ENCODE measurements around the gene AGBL3. TPM values are rescaled to one million over a fixed set of nuclear protein-coding genes. Genes with fewer than 3 reads are reported as not detected.

Gene AGBL3
- total RNA-seq, 4 donors from 2014 or later = 0.61 to 1.9 (median 1.0) TPM

DNA sequence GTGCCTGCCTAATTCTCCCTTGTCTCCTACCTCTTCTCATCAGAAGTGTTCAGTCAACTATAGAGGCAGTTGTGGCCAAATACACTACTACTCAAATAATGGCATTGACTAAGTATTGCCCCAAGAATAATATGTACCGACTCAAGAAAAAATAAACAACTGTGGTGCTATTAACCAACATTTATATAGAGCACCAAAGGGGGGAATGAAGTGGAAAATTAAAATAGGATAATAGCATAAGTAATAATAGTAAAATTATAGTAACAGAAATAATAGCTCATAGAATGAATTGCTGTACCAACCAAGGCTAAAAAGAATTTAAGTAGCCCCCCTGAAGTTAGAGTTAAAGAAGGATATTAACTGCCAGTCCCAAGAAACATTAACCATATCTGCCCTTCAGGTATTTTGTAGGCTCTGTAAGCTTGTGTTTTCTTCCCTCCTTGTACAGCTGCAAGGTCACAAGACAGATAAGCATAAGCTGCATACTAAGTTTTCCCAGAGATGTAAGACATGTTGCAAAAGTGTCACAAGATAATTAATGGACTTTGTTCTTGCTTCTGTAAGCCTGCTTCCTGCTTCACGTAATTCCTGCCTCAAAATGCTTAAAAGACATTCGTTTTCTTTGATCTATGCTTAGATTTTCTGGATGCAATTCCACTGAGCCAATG is 195.1 kb downstream of the AGBL3 start:
- Histone ChIP-seq H3K9me3 (peaks cover 0 to 7% (median 0%) of the 10 kb centered on the region in 3 donors), H3K36me3 (peaks cover 0 to 85% of the 10 kb centered on the region in 2 donors), H3K27me3 (no peaks in the 10 kb centered on the region), H3K4me3 (no peak overlapping the region), H3K4me1 (no peaks in the 10 kb centered on the region), H3K27ac (no peak overlapping the region)
- no peak for ATAC-seq
- no peak for TF ChIP-seq POLR2A (IDR thresholded peaks at IDR 0.05)
- no peak for TF ChIP-seq CTCF (IDR thresholded peaks at IDR 0.05 in 4 of 5, conservative IDR thresholded peaks at IDR 0.05 in 1 of 5)
- in situ Hi-C loops (cut with MboI; ENCODE audit: low sequenced_read_pairs in 4 of 4) = loop anchor here in 2 of 4 donors (25.0 kb wide), 2 partner anchors 194 to 519 kb away; partner anchors contain the start of gene AGBL3 (in 1 of the 2)
- intact Hi-C loops (cut with DNase I; ENCODE audit: low total_unique reads) = no loop called here
- no peak for DNase-seq

DNA sequence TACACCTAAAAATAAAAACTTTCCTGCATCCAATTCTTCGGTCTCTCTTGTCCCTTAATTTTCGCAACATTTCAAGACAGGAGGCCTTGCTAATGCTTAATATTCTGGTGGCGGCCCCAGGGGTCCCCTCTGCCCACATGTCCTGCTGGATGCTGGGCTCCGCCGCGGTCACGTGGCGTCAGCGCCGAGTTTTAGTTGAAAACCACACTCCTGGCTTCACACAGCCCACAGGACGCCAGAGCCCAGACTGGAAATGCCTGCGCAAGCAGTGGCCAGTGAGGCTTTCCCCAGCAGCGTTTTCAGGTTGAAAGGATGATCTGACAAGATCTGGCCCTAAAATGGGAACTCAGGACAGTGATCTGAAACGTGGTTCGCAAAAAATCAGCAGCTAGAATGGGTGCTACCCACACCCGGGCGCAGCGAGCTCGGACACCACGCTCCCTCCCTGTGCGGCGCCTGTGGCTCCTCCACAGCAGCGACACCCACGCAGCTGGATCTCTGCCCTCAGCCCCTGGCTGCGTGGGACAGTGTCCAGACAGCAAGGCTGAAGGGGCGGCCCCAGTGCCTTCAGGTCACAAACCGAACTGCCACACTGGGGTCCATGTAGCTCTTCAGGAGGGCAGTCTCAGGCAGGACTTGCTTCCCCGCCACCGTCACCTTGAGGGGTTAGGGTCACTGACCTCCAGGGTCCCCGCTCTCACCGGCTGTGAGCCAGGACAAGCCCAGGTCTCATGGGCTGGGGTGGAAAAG is 195.8 kb downstream of the AGBL3 start:
- Histone ChIP-seq H3K27ac (no peak overlapping the region), H3K4me1 (no peaks in the 10 kb centered on the region), H3K36me3 (peaks cover 0 to 92% of the 10 kb centered on the region in 2 donors), H3K4me3 (no peak overlapping the region), H3K27me3 (no peaks in the 10 kb centered on the region), H3K9me3 (peaks cover 0 to 7% (median 0%) of the 10 kb centered on the region in 3 donors)
- intact Hi-C loops (cut with DNase I; ENCODE audit: low total_unique reads) (no loop called here), in situ Hi-C loops (cut with MboI; ENCODE audit: low sequenced_read_pairs in 4 of 4) (loop anchor here in 2 of 4 donors (25.0 kb wide), 2 partner anchors 195 to 520 kb away; partner anchors contain the start of gene AGBL3 (in 1 of the 2))
- TF ChIP-seq CTCF (IDR thresholded peaks at IDR 0.05 in 4 of 5, conservative IDR thresholded peaks at IDR 0.05 in 1 of 5) (no peak), POLR2A (IDR thresholded peaks at IDR 0.05) (no peak)
- ATAC-seq (no peak), DNase-seq (no peak)

DNA sequence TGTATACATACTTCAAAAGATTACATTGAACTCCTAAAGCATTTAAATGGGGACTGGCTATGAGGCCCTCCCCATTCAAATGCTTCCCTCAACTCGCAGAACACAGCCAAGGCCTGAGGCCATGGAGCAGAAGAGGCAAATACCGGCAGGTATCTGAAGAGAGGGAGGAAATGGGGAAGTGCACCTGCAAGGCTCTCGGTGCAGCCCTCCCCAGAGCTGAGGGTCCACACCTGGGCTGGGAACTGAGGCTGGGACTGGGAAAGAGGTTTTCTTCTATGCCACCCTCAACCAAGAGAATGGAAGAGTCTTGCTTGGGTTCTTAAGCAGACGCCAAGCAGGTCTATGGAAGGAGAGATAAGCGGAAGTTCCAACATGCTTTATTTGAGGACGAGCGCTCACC is 197.2 kb downstream of the AGBL3 start:
- no peaks in the 10 kb centered on the region for H3K4me1 ChIP-seq
- H3K36me3 ChIP-seq = peaks cover 0 to 95% of the 10 kb centered on the region in 2 donors
- intact Hi-C loops (cut with DNase I; ENCODE audit: low total_unique reads) = no loop called here
- DNase-seq (no peak), ATAC-seq (no peak)
- no peaks in the 10 kb centered on the region for H3K27me3 ChIP-seq
- in situ Hi-C loops (cut with MboI; ENCODE audit: low sequenced_read_pairs in 4 of 4) = loop anchor here in 2 of 4 donors (25.0 kb wide), 2 partner anchors 196 to 521 kb away; partner anchors contain the start of gene AGBL3 (in 1 of the 2)
- no peak overlapping the region for H3K27ac ChIP-seq
- TF ChIP-seq POLR2A (IDR thresholded peaks at IDR 0.05) = no peak
- TF ChIP-seq CTCF (IDR thresholded peaks at IDR 0.05 in 4 of 5, conservative IDR thresholded peaks at IDR 0.05 in 1 of 5) = no peak
- no peak overlapping the region for H3K4me3 ChIP-seq
- peaks cover 0 to 7% (median 0%) of the 10 kb centered on the region in 3 donors for H3K9me3 ChIP-seq

DNA sequence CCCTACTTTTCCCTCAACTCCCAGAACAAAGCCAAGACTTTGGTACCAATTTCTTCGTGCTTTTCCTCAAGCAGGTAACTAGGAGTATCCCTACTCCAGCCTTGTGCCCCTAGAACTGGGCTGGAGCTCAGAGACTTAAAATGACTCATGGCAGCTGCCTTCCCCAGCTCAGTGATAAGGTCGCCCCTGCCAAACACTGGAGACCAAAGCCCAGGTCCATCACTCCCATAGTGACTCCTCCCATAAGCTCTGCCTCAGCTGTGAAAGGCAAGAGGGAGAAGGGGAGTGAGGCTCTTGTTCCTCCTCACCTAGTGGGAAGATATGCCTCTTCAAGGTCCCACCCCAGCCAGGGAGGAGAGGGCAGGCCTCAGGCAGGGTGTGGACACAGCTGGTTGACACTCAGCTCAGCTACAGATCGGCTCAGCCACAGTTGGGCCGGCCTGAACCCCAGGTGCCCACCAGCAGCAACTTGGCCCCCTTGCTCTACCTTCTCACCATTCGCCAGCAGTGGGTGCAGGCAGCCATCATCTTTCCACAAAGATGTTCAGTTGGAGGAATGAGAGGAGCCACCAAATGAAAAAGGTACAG is 198.0 kb downstream of the AGBL3 start:
- no peak overlapping the region for H3K4me3 ChIP-seq
- no peak overlapping the region for H3K27ac ChIP-seq
- peaks cover 0 to 7% (median 0%) of the 10 kb centered on the region in 3 donors for H3K9me3 ChIP-seq
- peaks cover 0 to under 1% of the 10 kb centered on the region in 2 donors for H3K4me1 ChIP-seq
- DNase-seq (no peak), ATAC-seq (peak in 1 of 2 donors; percentile 27)
- peaks cover 0 to 95% of the 10 kb centered on the region in 2 donors for H3K36me3 ChIP-seq
- intact Hi-C loops (cut with DNase I; ENCODE audit: low total_unique reads) = no loop called here
- TF ChIP-seq CTCF (IDR thresholded peaks at IDR 0.05 in 4 of 5, conservative IDR thresholded peaks at IDR 0.05 in 1 of 5) (no peak), POLR2A (IDR thresholded peaks at IDR 0.05) (no peak)
- H3K27me3 ChIP-seq = no peaks in the 10 kb centered on the region
- in situ Hi-C loops (cut with MboI; ENCODE audit: low sequenced_read_pairs in 4 of 4) = loop anchor here in 2 of 4 donors (25.0 kb wide), 2 partner anchors 197 to 522 kb away; partner anchors contain the start of gene AGBL3 (in 1 of the 2)

Other genes with a start within 250 kb of the AGBL3 start
- 10 to 100 TPM; 25.9 to 43.2 (median 32.3) TPM for gene CALD1, start 206.9 kb upstream of the AGBL3 start, total RNA-seq
- 100 to 1,000 TPM; 116 to 179 (median 145) TPM for gene TMEM140, start 161.6 kb downstream of the AGBL3 start, total RNA-seq
- 10 to 100 TPM; 11.8 to 51.5 (median 20.4) TPM for gene CYREN, start 184.2 kb downstream of the AGBL3 start, total RNA-seq
- 1 to 10 TPM; 3.6 to 8.0 (median 6.4) TPM for gene WDR91, start 225.0 kb downstream of the AGBL3 start, total RNA-seq
- not detected for gene STRA8, start 247.3 kb downstream of the AGBL3 start, total RNA-seq